Left ventricle myocardium inferior (tissue), 1 donor: Measurements from ENCODE around the gene PHOX2A. TPM values are rescaled to one million over a fixed set of nuclear protein-coding genes. Genes with fewer than 3 reads are reported as not detected.

Experiments
- DNase-seq: peaks from one replicate; pipeline ENCODE4 v3.0.0-alpha.2; 2020
- H3K27ac ChIP-seq: fragments of 200-600 bp; replicated peaks from 2 replicates; pipeline ENCODE4 v1.8.0; 2021
- H3K27me3 ChIP-seq: fragments of 200-600 bp; 2 replicates; pipeline ENCODE4 v1.8.0; 2021; ENCODE audit warnings: low read depth
- H3K36me3 ChIP-seq: fragments of 200-600 bp; 2 replicates; pipeline ENCODE4 v1.8.0; 2021
- H3K4me1 ChIP-seq: fragments of 200-600 bp; 2 replicates; pipeline ENCODE4 v1.8.0; 2021
- H3K4me3 ChIP-seq: fragments of 200-600 bp; 2 replicates; pipeline ENCODE4 v1.8.0; 2021; ENCODE audit warnings: mild to moderate bottlenecking, moderate library complexity
- H3K9me3 ChIP-seq: fragments of 200-600 bp; replicated peaks from 2 replicates; pipeline ENCODE4 v1.8.0; 2021
- CTCF ChIP-seq: fragments of 200-600 bp; IDR thresholded peaks from 2 replicates; pipeline ENCODE4 v1.8.0; 2021; ENCODE audit warnings: antibody characterized with exemption, mild to moderate bottlenecking, borderline replicate concordance
- intact Hi-C: fragments of 100-400 bp; cut with micrococcal nuclease; formaldehyde crosslinking; loops from one replicate; pipeline ENCODE4 v1.11.0; 2022
- total RNA-seq: library from RNA; stranded (reverse); fragmentation: NEBNext Ultra II Directional; extraction: Animal tissue kit (Norgen Biotek cat#: 25700); gene quantifications from one replicate; pipeline ENCODE4 v1.2.1, GENCODE V29; 2021
- donor health status: DM: no; HTN: yes; CAD: no; lungs with severe emphysema.

PHOX2A gene
- total RNA-seq, 1 donor from 2014 or later, result not detected

GRCh38 chr11:72190631-72191071, 53.3 kb downstream of the PHOX2A start:
- Histone ChIP-seq H3K36me3 (no peaks in the 10 kb centered on the region), H3K27ac (no peak overlapping the region), H3K27me3 (no peaks in the 10 kb centered on the region), H3K4me1 (no peaks in the 10 kb centered on the region), H3K4me3 (no peak overlapping the region), H3K9me3 (no peaks in the 10 kb centered on the region)
- intact Hi-C loops, result no loop called here
- no peak for DNase-seq
- no peak for TF ChIP-seq CTCF

GRCh38 chr11:72189455-72190250, 54.3 kb downstream of the PHOX2A start:
- H3K36me3 ChIP-seq, result no peaks in the 10 kb centered on the region
- intact Hi-C loops, result no loop called here
- H3K9me3 ChIP-seq, result no peaks in the 10 kb centered on the region
- H3K4me3 ChIP-seq, result no peak overlapping the region
- no peak for TF ChIP-seq CTCF
- H3K4me1 ChIP-seq, result no peaks in the 10 kb centered on the region
- no peak for DNase-seq
- H3K27ac ChIP-seq, result no peak overlapping the region
- H3K27me3 ChIP-seq, result no peaks in the 10 kb centered on the region

Other genes with a start within 250 kb of the PHOX2A start
- 4.9 TPM for gene IL18BP, start 245.3 kb downstream of the PHOX2A start, total RNA-seq
- gene NUMA1, start 163.6 kb downstream of the PHOX2A start, total RNA-seq, result 82.5 TPM
- gene LRRC51, start 163.3 kb downstream of the PHOX2A start, total RNA-seq, result 3.5 TPM
- gene LAMTOR1, start 140.9 kb downstream of the PHOX2A start, total RNA-seq, result 82.0 TPM
- not detected for gene TOMT, start 138.3 kb downstream of the PHOX2A start, total RNA-seq
- 43.9 TPM for gene ANAPC15, start 131.5 kb downstream of the PHOX2A start, total RNA-seq
- 1.7 TPM for gene FOLR3, start 108.5 kb downstream of the PHOX2A start, total RNA-seq
- gene FOLR1, start 52.0 kb downstream of the PHOX2A start, total RNA-seq, result 0.49 TPM
- gene FOLR2, start 27.4 kb downstream of the PHOX2A start, total RNA-seq, result 20.9 TPM
- 115 TPM for gene INPPL1, start 19.4 kb downstream of the PHOX2A start, total RNA-seq
- 20.5 TPM for gene CLPB, start 190.4 kb upstream of the PHOX2A start, total RNA-seq